SK-N-SH (cell line): ENCODE data around the gene AK3. TPM values are rescaled to one million over a fixed set of nuclear protein-coding genes. Genes with fewer than 3 reads are reported as not detected.

Experiments
- CTCF ChIA-PET: fragments of 300-600, 350-600 bp; formaldehyde crosslinking; extraction: SDS; loops from one replicate; lab custom pipeline; 2021; lab: Yijun Ruan, JAX
- POLR2A ChIA-PET: fragments of 350-600 bp; sonication (Branson Sonifier 250); formaldehyde crosslinking; extraction: SDS; loops from one replicate; lab custom pipeline; 2020; ENCODE audit warnings: antibody characterized with exemption, inconsistent platforms; lab: Yijun Ruan, JAX
- DNase-seq: peaks from one replicate; pipeline ENCODE4 v3.0.0; 2012
- H2AFZ ChIP-seq: fragments of 200-600 bp; sonication (generic); 2 replicates; pipeline ENCODE4 v1.8.1; 2016; ENCODE audit warnings: antibody characterized with exemption, mild to moderate bottlenecking, low read depth
- H3F3A ChIP-seq: fragments of 200-600 bp; sonication (generic); replicated peaks from 2 replicates; pipeline ENCODE3; 2016; ENCODE audit warnings: antibody characterized with exemption, mild to moderate bottlenecking; ENCODE audit not compliant: insufficient read depth
- H3K27ac ChIP-seq, 2 experiments: fragments of 200-500 bp in 1 of 2; fragments of 200-600 bp in 1 of 2; sonication (Bioruptor generic) in 1 of 2; sonication (generic), shearing (Covaris generic) in 1 of 2; 2 replicates each; pipeline versions ENCODE4 v1.5.1 to v1.6.1; 2014 to 2016; ENCODE audit warnings: low read depth in 2 of 2, inconsistent platforms in 1 of 2, low read length in 1 of 2, mild to moderate bottlenecking in 1 of 2, mixed read lengths in 1 of 2
- H3K27me3 ChIP-seq: fragments of 200-600 bp; sonication (generic), shearing (Covaris generic); 2 replicates; pipeline ENCODE4 v1.6.1; 2016; ENCODE audit warnings: mixed run types; ENCODE audit not compliant: insufficient read depth
- H3K36me3 ChIP-seq, 2 experiments: fragments of 200-500 bp in 1 of 2; fragments of 200-600 bp in 1 of 2; sonication (Bioruptor generic) in 1 of 2; sonication (generic) in 1 of 2; replicated peaks in 1 of 2; 2 replicates each; pipeline versions ENCODE3 to v1.5.1; 2014 to 2016; ENCODE audit warnings: low read length in 1 of 2, mild to moderate bottlenecking in 1 of 2; ENCODE audit not compliant: insufficient read depth in 2 of 2, control insufficient read depth in 1 of 2
- H3K4me1 ChIP-seq, 2 experiments: fragments of 200-500 bp in 1 of 2; fragments of 200-600 bp in 1 of 2; sonication (Bioruptor generic) in 1 of 2; sonication (generic), shearing (Covaris generic) in 1 of 2; 2 replicates each; pipeline versions ENCODE4 v1.5.1 to v1.6.1; 2014 to 2016; ENCODE audit warnings: low read depth in 1 of 2, low read length in 1 of 2, mixed run types in 1 of 2; ENCODE audit not compliant: insufficient read depth in 2 of 2, control insufficient read depth in 1 of 2
- H3K4me2 ChIP-seq: fragments of 200-600 bp; sonication (generic), shearing (Covaris generic); 2 replicates; pipeline ENCODE4 v1.6.1; 2017; ENCODE audit warnings: mixed run types
- H3K4me3 ChIP-seq, 2 experiments: fragments of 200-500 bp in 1 of 2; fragments of 200-600 bp in 1 of 2; sonication (Bioruptor generic) in 1 of 2; sonication (generic), shearing (Covaris generic) in 1 of 2; 2 replicates each; pipeline versions ENCODE4 v1.5.1 to v1.8.1; 2014 to 2016; ENCODE audit warnings: low read depth in 2 of 2, inconsistent platforms in 1 of 2, low read length in 1 of 2, mild to moderate bottlenecking in 1 of 2, mixed read lengths in 1 of 2, moderate library complexity in 1 of 2
- H3K79me2 ChIP-seq: fragments of 200-600 bp; sonication (generic); 2 replicates; pipeline ENCODE4 v1.8.1; 2017; ENCODE audit warnings: mild to moderate bottlenecking; ENCODE audit not compliant: insufficient read depth
- H3K9ac ChIP-seq: fragments of 200-600 bp; sonication (generic); 2 replicates; pipeline ENCODE4 v1.6.1; 2017; ENCODE audit warnings: mixed run types
- H3K9me2 ChIP-seq: fragments of 200-600 bp; sonication (generic); 2 replicates; pipeline ENCODE4 v1.6.1; 2017; ENCODE audit warnings: mixed run types
- H3K9me3 ChIP-seq: fragments of 200-600 bp; sonication (generic); 2 replicates; pipeline ENCODE4 v1.6.1; 2017; ENCODE audit warnings: mixed run types, mild to moderate bottlenecking, moderate library complexity
- H4K20me1 ChIP-seq: fragments of 200-600 bp; sonication (generic); 2 replicates; pipeline ENCODE4 v1.6.1; 2017; ENCODE audit warnings: mild to moderate bottlenecking, mixed run types; ENCODE audit not compliant: insufficient read depth
- ELF1 ChIP-seq: IDR thresholded peaks from 2 replicates; pipeline ENCODE4 v1.4.0; 2012
- EP300 ChIP-seq, 2 experiments: IDR thresholded peaks; 2 replicates each; pipeline versions ENCODE4 v1.4.0 to v1.6.1; 2012; ENCODE audit warnings: borderline replicate concordance in 1 of 2, low read depth in 1 of 2, low read length in 1 of 2
- FOSL2 ChIP-seq: IDR thresholded peaks from 2 replicates; pipeline ENCODE4 v1.4.0; 2012; ENCODE audit warnings: low read depth, mild to moderate bottlenecking, moderate library complexity, borderline replicate concordance
- FOXJ3 ChIP-seq: sonication (generic); formaldehyde crosslinking; IDR thresholded peaks from 2 replicates; pipeline ENCODE4 v1.5.1; 2020; ENCODE audit warnings: mild to moderate bottlenecking, missing genetic modification reagents
- POLR2AphosphoS5 ChIP-seq: IDR thresholded peaks from 2 replicates; pipeline ENCODE4 v1.6.1; 2012; ENCODE audit warnings: low read depth, low read length
- RAD21 ChIP-seq: IDR thresholded peaks from 2 replicates; pipeline ENCODE4 v1.6.1; 2012; ENCODE audit warnings: mild to moderate bottlenecking, low read length
- RFX5 ChIP-seq: IDR thresholded peaks from 2 replicates; pipeline ENCODE4 v1.6.1; 2012; ENCODE audit warnings: mild to moderate bottlenecking, improper control_type of control experiment, low read length
- RXRA ChIP-seq: IDR thresholded peaks from 2 replicates; pipeline ENCODE4 v1.4.0; 2012; ENCODE audit warnings: low read depth, mild to moderate bottlenecking, borderline replicate concordance
- SIN3A ChIP-seq: IDR thresholded peaks from 2 replicates; pipeline ENCODE4 v1.6.1; 2012; ENCODE audit warnings: low read depth, mild to moderate bottlenecking, low read length, moderate library complexity, borderline replicate concordance
- TAF1 ChIP-seq: IDR thresholded peaks from 2 replicates; pipeline ENCODE4 v1.6.1; 2012; ENCODE audit warnings: low read depth, mild to moderate bottlenecking, low read length, moderate library complexity, borderline replicate concordance
- TCF12 ChIP-seq: IDR thresholded peaks from 2 replicates; pipeline ENCODE4 v1.4.0; 2012
- YY1 ChIP-seq: IDR thresholded peaks from 2 replicates; pipeline ENCODE4 v1.4.0; 2012; ENCODE audit warnings: low read depth, mild to moderate bottlenecking
- WGBS: methylation state at CpG from one replicate; pipeline ENCODE4 v1.1.6; 2017; ENCODE audit warnings: low lambda C conversion rate; 5-methylcytosine and 5-hydroxymethylcytosine counted together
- polyA plus RNA-seq, 3 experiments: library from polyadenylated mRNA; depleted of rRNA; stranded (reverse); fragments of >200 nt; gene quantifications; 2 replicates each; pipeline ENCODE4 v1.2.3, GENCODE V29; 2012
- TF ChIP-seq, protein P1 (sequence below): IDR thresholded peaks from 2 replicates; pipeline ENCODE4 v1.6.1; 2012; ENCODE audit warnings: mild to moderate bottlenecking, low read depth, low read length, moderate library complexity
- TF ChIP-seq, protein P2 (sequence below): fragments of 150-350 bp; IDR thresholded peaks from 2 replicates; pipeline ENCODE4 v1.6.1; 2017; ENCODE audit warnings: antibody characterized with exemption, low read length, low read depth, borderline replicate concordance
- TF ChIP-seq, protein P3 (sequence below): fragments of 200-600 bp; sonication (generic); IDR thresholded peaks from 2 replicates; pipeline ENCODE4 v1.6.1; 2017; ENCODE audit warnings: antibody characterized with exemption, mild to moderate bottlenecking, moderate library complexity
- TF ChIP-seq, protein P4 (sequence below): IDR thresholded peaks from 2 replicates; pipeline ENCODE4; 2012
- TF ChIP-seq, protein P5 (sequence below): IDR thresholded peaks from 2 replicates; pipeline ENCODE4 v1.4.0; 2012; ENCODE audit warnings: low read depth

AK3 gene
- polyA plus RNA-seq, 1 of the 3 experiments (the other 2 are of a cell fraction): 20.6 TPM

DNA sequence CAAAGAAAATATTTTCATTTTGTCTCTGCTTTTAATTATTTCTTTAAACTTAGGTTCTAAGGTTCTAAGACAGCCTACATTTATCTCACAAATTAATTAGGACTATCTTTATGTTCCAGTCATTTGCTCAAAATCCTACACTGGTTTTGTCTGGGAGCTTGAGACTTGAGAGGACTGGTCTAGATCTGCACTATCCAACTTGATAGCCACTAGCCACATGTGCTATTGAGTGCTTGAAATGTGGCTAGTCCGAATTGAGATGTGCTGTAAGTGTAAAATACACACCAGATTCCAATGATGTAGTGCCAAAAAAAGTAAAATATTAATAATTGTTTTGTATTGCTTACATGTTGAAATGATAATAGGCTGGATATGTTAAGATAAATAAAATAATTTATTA, 54.4 kb downstream of the AK3 start:
- Histone ChIP-seq H4K20me1 (no peaks in the 10 kb centered on the region), H3K9ac (no peak overlapping the region), H3K27me3 (no peaks in the 10 kb centered on the region), H2AFZ (no peak overlapping the region), H3K9me3 (no peaks in the 10 kb centered on the region), H3K79me2 (peaks cover 41% of the 10 kb centered on the region), H3K27ac (peak overlapping the region in 1 of 2 experiments; percentile 25; a peak in 1 of 4 replicates), H3K4me1 (peaks cover 0 to 12% of the 10 kb centered on the region in 2 experiments; a peak in 2 of 4 replicates), H3K4me3 (no peak overlapping the region), H3K9me2 (no peaks in the 10 kb centered on the region), H3K4me2 (no peak overlapping the region), H3K36me3 (peaks cover 33 to 38% of the 10 kb centered on the region in 2 experiments), H3F3A (peaks cover 13% of the 10 kb centered on the region)
- no peak for DNase-seq
- WGBS: 94% methylated on average over 1 of the region's 1 CpG
- TF ChIP-seq YY1 (no peak), TAF1 (no peak), FOSL2 (no peak), EP300 (IDR thresholded peaks at IDR 0.05; ENCODE audit: borderline replicate concordance in 1 of 2, low read depth in 1 of 2, low read length in 1 of 2) (no peak), TCF12 (no peak), RXRA (no peak), SIN3A (no peak), RAD21 (no peak), POLR2AphosphoS5 (no peak), FOXJ3 (CRISPR knock-in tag) (no peak), RFX5 (no peak), ELF1 (no peak)
- TF ChIP-seq, protein P1, sequence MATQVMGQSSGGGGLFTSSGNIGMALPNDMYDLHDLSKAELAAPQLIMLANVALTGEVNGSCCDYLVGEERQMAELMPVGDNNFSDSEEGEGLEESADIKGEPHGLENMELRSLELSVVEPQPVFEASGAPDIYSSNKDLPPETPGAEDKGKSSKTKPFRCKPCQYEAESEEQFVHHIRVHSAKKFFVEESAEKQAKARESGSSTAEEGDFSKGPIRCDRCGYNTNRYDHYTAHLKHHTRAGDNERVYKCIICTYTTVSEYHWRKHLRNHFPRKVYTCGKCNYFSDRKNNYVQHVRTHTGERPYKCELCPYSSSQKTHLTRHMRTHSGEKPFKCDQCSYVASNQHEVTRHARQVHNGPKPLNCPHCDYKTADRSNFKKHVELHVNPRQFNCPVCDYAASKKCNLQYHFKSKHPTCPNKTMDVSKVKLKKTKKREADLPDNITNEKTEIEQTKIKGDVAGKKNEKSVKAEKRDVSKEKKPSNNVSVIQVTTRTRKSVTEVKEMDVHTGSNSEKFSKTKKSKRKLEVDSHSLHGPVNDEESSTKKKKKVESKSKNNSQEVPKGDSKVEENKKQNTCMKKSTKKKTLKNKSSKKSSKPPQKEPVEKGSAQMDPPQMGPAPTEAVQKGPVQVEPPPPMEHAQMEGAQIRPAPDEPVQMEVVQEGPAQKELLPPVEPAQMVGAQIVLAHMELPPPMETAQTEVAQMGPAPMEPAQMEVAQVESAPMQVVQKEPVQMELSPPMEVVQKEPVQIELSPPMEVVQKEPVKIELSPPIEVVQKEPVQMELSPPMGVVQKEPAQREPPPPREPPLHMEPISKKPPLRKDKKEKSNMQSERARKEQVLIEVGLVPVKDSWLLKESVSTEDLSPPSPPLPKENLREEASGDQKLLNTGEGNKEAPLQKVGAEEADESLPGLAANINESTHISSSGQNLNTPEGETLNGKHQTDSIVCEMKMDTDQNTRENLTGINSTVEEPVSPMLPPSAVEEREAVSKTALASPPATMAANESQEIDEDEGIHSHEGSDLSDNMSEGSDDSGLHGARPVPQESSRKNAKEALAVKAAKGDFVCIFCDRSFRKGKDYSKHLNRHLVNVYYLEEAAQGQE: no peak
- TF ChIP-seq, protein P2, sequence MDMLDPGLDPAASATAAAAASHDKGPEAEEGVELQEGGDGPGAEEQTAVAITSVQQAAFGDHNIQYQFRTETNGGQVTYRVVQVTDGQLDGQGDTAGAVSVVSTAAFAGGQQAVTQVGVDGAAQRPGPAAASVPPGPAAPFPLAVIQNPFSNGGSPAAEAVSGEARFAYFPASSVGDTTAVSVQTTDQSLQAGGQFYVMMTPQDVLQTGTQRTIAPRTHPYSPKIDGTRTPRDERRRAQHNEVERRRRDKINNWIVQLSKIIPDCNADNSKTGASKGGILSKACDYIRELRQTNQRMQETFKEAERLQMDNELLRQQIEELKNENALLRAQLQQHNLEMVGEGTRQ: no peak
- TF ChIP-seq, protein P3, sequence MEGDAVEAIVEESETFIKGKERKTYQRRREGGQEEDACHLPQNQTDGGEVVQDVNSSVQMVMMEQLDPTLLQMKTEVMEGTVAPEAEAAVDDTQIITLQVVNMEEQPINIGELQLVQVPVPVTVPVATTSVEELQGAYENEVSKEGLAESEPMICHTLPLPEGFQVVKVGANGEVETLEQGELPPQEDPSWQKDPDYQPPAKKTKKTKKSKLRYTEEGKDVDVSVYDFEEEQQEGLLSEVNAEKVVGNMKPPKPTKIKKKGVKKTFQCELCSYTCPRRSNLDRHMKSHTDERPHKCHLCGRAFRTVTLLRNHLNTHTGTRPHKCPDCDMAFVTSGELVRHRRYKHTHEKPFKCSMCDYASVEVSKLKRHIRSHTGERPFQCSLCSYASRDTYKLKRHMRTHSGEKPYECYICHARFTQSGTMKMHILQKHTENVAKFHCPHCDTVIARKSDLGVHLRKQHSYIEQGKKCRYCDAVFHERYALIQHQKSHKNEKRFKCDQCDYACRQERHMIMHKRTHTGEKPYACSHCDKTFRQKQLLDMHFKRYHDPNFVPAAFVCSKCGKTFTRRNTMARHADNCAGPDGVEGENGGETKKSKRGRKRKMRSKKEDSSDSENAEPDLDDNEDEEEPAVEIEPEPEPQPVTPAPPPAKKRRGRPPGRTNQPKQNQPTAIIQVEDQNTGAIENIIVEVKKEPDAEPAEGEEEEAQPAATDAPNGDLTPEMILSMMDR: no peak
- TF ChIP-seq, protein P4, sequence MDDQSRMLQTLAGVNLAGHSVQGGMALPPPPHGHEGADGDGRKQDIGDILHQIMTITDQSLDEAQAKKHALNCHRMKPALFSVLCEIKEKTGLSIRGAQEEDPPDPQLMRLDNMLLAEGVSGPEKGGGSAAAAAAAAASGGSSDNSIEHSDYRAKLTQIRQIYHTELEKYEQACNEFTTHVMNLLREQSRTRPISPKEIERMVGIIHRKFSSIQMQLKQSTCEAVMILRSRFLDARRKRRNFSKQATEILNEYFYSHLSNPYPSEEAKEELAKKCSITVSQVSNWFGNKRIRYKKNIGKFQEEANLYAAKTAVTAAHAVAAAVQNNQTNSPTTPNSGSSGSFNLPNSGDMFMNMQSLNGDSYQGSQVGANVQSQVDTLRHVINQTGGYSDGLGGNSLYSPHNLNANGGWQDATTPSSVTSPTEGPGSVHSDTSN: no peak
- TF ChIP-seq, protein P5, sequence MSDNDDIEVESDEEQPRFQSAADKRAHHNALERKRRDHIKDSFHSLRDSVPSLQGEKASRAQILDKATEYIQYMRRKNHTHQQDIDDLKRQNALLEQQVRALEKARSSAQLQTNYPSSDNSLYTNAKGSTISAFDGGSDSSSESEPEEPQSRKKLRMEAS: no peak
- CTCF ChIA-PET: interaction anchor here (1.5 kb wide), 1 partner anchor 18 kb away, joined by 3 read pairs; no protein-coding TSS in a partner anchor
- POLR2A ChIA-PET: no interaction called here
